K562 (cell line): Measurements from ENCODE around the gene RPL22L1. TPM values are rescaled to one million over a fixed set of nuclear protein-coding genes. Genes with fewer than 3 reads are reported as not detected.

ENCODE experiments used
- ATF6 ChIP-seq: sonication (generic); formaldehyde crosslinking; IDR thresholded peaks from 2 replicates; pipeline ENCODE4 v1.4.0; 2020; ENCODE audit warnings: mild to moderate bottlenecking, missing genetic modification reagents
- BHLHE40 ChIP-seq: IDR thresholded peaks from 2 replicates; pipeline ENCODE4 v1.6.1; 2011; ENCODE audit warnings: low read length, improper control_type of control experiment
- CREM ChIP-seq: IDR thresholded peaks from 2 replicates; pipeline ENCODE4 v1.6.1; 2014; ENCODE audit warnings: antibody characterized with exemption, low read depth
- HMGXB4 ChIP-seq: sonication (generic); formaldehyde crosslinking; IDR thresholded peaks from 2 replicates; pipeline ENCODE4 v1.8.1; 2023; ENCODE audit warnings: mild to moderate bottlenecking, missing genetic modification reagents
- KHSRP ChIP-seq: fragments of 450-650 bp; IDR thresholded peaks from 2 replicates; pipeline ENCODE4 v1.6.1; 2017
- MEF2A ChIP-seq: IDR thresholded peaks from 2 replicates; pipeline ENCODE4 v1.6.1; 2011; ENCODE audit warnings: low read depth, mild to moderate bottlenecking, low read length, moderate library complexity; ENCODE audit not compliant: control insufficient read depth
- NFATC3 ChIP-seq: fragments of 450-650 bp; IDR thresholded peaks from 2 replicates; pipeline ENCODE4 v1.6.1; 2017; ENCODE audit warnings: mild to moderate bottlenecking
- NFIC ChIP-seq: fragments of 450-650 bp; IDR thresholded peaks from 2 replicates; pipeline ENCODE4 v1.6.1; 2017; ENCODE audit warnings: mild to moderate bottlenecking, inconsistent platforms
- PHB2 ChIP-seq: fragments of 450-650 bp; IDR thresholded peaks from 2 replicates; pipeline ENCODE4 v1.6.1; 2017; ENCODE audit warnings: low read depth
- PKNOX1 ChIP-seq: fragments of 450-650 bp; IDR thresholded peaks from 2 replicates; pipeline ENCODE4 v1.6.1; 2016
- POLR2G ChIP-seq: fragments of 200-400 bp; formaldehyde crosslinking; IDR thresholded peaks from 2 replicates; pipeline ENCODE4 v1.6.1; 2017; ENCODE audit warnings: low read depth, mild to moderate bottlenecking, antibody characterized with exemption, low read length, moderate library complexity
- PREB ChIP-seq: sonication (generic); formaldehyde crosslinking; IDR thresholded peaks from 2 replicates; pipeline ENCODE4 v1.8.1; 2023; ENCODE audit warnings: mild to moderate bottlenecking, missing genetic modification reagents
- SMAD1 ChIP-seq: fragments of 150-350 bp; IDR thresholded peaks from 2 replicates; pipeline ENCODE4 v1.6.1; 2014; ENCODE audit warnings: low read length, low read depth; ENCODE audit not compliant: partially characterized antibody
- TAF9B ChIP-seq: fragments of 450-650 bp; IDR thresholded peaks from 2 replicates; pipeline ENCODE4 v1.6.1; 2018; ENCODE audit warnings: mild to moderate bottlenecking; ENCODE audit not compliant: partially characterized antibody
- ZBTB2 ChIP-seq: fragments of 450-650 bp; IDR thresholded peaks from 2 replicates; pipeline ENCODE4 v1.6.1; 2016; ENCODE audit warnings: antibody characterized with exemption
- ZFX ChIP-seq: sonication (generic); formaldehyde crosslinking; IDR thresholded peaks from 2 replicates; pipeline ENCODE4 v1.8.0; 2022; ENCODE audit warnings: mild to moderate bottlenecking, missing genetic modification reagents, moderate library complexity
- polyA plus RNA-seq, 8 experiments: library from polyadenylated mRNA; depleted of rRNA in 4 of 8; stranded (reverse) in 5 of 8; unstranded in 3 of 8; fragments of >200 nt; fragmentation: Nextera tagmentation in 2 of 8; fragmentation: Illumina TruSeq in 1 of 8; extraction: Ambion mirVana in 2 of 8; extraction: Trizol in 1 of 8; gene quantifications; 2 replicates each; pipeline versions ENCODE4 v1.2.1 to v1.2.3, GENCODE V29; 2011 to 2014; ENCODE audit warnings: inconsistent platforms in 1 of 8, missing spikeins in 1 of 8
- total RNA-seq, 7 experiments: library from RNA; depleted of rRNA in 6 of 7; stranded (reverse); fragments of >200 nt in 6 of 7; fragmentation: Illumina TruSeq in 2 of 7; extraction: Trizol in 2 of 7; gene quantifications; 2 replicates each; pipeline versions ENCODE4 v1.2.1 to v1.2.3, GENCODE V29; 2011 to 2021; ENCODE audit warnings: low replicate concordance in 1 of 7
- TF ChIP-seq, protein P1 (sequence below): fragments of 150-350 bp; conservative IDR thresholded peaks from 2 replicates; pipeline ENCODE4 v1.6.1; 2014; ENCODE audit warnings: low read length

Gene RPL22L1
- total and polyA plus RNA-seq, 9 of the 15 experiments (the other 6 are each of a cell fraction or from before 2014, with no cell fraction given): 53.9 to 198 (median 108) TPM

DNA sequence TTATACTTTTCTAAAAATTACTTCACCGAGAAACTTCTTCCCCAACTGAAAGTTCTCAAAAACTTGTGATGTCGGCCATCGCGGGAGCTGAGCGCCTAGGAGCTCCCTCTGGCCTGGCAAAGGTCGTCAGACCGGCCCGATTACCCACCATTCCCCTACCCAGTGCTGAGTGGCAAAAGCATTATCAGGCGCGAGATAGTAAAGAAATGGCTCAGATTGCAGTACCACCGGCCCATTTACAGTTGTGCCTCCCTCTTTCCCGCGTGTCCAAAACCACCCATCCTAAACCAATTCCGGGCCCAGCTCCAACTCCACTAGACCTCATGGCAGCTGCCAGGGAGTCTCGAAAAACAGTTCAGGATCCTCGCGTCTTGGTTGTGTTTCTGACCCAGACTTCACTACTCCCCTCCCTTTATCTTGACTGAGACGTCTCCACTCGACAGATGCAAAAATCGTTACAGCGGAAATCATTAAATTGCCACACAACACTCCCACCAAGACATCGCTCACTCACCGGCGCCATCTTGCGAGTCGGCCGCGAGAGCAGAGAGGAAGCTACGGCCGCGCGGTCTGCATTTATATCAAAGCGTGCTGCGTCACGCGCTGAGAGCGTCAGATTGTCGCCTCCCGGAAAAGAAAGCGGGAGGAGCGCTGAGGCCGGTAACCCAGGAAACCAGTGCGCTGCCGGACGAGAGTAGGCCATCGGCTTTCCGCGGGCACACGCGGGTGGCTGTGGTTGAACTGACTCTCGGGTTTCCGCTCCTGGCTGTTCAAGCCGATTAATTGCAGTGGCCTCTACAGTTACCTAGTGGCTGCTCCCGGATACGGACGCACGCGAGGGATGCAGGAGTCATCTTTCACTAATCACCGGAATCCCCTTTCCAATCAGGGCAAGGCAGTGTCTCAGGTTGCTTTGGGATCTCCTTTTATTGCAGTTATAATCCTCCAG, at the start of gene RPL22L1 (continued):
- TF ChIP-seq PREB (CRISPR knock-in tag): peak; percentile 57; the same call in 1 of the 2 replicates
- TF ChIP-seq ZFX (CRISPR knock-in tag): peak; percentile 94
- TF ChIP-seq ZBTB2: peak; percentile 93
- TF ChIP-seq, protein P1, sequence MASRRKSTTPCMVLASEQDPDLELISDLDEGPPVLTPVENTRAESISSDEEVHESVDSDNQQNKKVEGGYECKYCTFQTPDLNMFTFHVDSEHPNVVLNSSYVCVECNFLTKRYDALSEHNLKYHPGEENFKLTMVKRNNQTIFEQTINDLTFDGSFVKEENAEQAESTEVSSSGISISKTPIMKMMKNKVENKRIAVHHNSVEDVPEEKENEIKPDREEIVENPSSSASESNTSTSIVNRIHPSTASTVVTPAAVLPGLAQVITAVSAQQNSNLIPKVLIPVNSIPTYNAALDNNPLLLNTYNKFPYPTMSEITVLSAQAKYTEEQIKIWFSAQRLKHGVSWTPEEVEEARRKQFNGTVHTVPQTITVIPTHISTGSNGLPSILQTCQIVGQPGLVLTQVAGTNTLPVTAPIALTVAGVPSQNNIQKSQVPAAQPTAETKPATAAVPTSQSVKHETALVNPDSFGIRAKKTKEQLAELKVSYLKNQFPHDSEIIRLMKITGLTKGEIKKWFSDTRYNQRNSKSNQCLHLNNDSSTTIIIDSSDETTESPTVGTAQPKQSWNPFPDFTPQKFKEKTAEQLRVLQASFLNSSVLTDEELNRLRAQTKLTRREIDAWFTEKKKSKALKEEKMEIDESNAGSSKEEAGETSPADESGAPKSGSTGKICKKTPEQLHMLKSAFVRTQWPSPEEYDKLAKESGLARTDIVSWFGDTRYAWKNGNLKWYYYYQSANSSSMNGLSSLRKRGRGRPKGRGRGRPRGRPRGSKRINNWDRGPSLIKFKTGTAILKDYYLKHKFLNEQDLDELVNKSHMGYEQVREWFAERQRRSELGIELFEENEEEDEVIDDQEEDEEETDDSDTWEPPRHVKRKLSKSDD: 0 out of 2 replicates have a peak, but pooled peaks have one; percentile 50
- TF ChIP-seq NFATC3: no peak
- TF ChIP-seq NFIC: peak; percentile 76
- peak; percentile 94 for TF ChIP-seq TAF9B
- TF ChIP-seq HMGXB4 (CRISPR knock-in tag): peak; percentile 90; the same call in 1 of the 2 replicates
- TF ChIP-seq SMAD1: peak; percentile 95
- TF ChIP-seq KHSRP: no peak
- peak; percentile 74 for TF ChIP-seq BHLHE40
- peak; percentile 34; the same call in 1 of the 2 replicates for TF ChIP-seq PKNOX1
- TF ChIP-seq POLR2G: peak; percentile 99
- no peak for TF ChIP-seq PHB2
- no peak for TF ChIP-seq MEF2A
- TF ChIP-seq ATF6 (CRISPR knock-in tag): peak; percentile 44; the same call in 1 of the 2 replicates
- TF ChIP-seq CREM: peak; percentile 94
